Muscle of back (tissue), 13 donors: Measurements from ENCODE around the gene SBK1. TPM values are rescaled to one million over a fixed set of nuclear protein-coding genes. Genes with fewer than 3 reads are reported as not detected.
"Not testable (repeated sequence)": the region's sequence is repeated elsewhere in the genome, so short reads cannot be mapped to it uniquely, and the experiment has no call there.

Experiments
- DNase-seq, 3 donors: peaks; one replicate each; pipeline versions ENCODE4 v3.0.0 to v3.0.0-alpha.2; 2013
- long read RNA-seq, 9 donors: transcript quantifications; one replicate each; lab custom pipeline, GENCODE V29; 2026
- polyA plus RNA-seq, 10 donors: library from polyadenylated mRNA; unstranded; fragments of 120-200 nt; gene quantifications; one replicate each; pipeline ENCODE4 v1.2.1, GENCODE V29; 2013; ENCODE audit not compliant: insufficient read length in 10 of 10

The SBK1 gene
- polyA plus RNA-seq = 10 to 100 TPM in 9 of 10 donors, 1 to 10 TPM in 1; 8.4 to 18.2 (median 14.7) TPM
- long read RNA-seq, donor 1 = 0 reads
- long read RNA-seq, donor 2, full-length matches to known transcripts = 1 of 1 reads
- long read RNA-seq, donor 2, partial matches to known transcripts = 0 of 1 reads
- long read RNA-seq, donor 2, other reads (novel, unspliced or antisense) = 0 of 1 reads
- long read RNA-seq, donor 3 = 0 reads
- long read RNA-seq, donor 4, partial matches to known transcripts = 142 of 142 reads
- long read RNA-seq, donor 4, other reads (novel, unspliced or antisense) = 0 of 142 reads
- long read RNA-seq, donor 5, partial matches to known transcripts = 6 of 6 reads
- long read RNA-seq, donor 5, other reads (novel, unspliced or antisense) = 0 of 6 reads
- long read RNA-seq, donor 6 = 0 reads
- long read RNA-seq, donor 7, full-length matches to known transcripts = 2 of 2 reads
- long read RNA-seq, donor 7, partial matches to known transcripts = 0 of 2 reads
- long read RNA-seq, donor 7, other reads (novel, unspliced or antisense) = 0 of 2 reads
- long read RNA-seq, donor 8 = 0 reads
- long read RNA-seq, donor 9 = 0 reads

DNA sequence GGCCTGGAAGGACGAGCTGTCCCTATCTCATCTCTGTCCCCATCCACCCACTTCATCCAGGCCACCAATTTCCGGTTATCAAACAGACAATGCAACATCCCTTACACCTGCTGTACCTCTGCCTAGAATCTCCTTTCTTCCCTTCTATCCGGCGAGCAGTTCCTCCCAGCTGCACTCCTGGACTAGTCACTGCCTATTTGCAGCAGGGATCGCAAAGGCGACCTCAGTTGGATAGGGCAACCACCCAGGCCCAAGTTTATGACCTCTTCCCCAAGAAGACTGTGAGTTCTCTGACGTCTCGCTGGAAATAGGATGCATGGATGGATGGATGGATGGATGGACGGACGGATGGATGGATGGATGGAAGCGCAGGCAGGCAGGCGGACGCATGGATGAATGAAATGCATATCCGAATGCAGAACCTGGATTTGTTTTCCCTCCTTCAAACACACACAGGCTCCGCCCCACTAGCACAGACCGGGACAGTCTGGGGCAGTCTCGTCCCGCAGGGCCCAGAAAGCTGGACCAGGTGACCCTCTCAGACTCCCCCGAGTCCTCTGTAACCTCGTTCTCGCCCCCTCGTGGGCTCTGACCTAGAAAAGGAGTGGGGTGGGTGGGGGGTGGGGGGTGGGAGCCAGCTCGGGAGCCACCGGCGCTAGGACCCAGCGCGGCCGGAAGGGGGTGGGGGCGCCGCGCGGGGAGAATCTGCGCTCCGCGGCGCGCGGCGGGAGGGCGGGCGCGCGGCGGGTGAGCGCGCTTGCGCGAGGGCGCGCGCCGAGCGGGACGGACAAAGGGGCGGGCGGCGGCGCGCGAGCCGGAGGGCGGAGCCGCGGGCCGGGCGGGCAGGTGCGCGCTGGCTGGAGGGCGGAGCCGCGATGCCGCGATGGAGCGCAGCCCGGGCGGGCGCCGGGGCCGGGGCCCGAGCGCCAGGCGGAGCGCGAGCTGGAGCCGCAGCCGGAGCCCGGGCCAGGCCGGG lies at the start of gene SBK1:
SBK1 (plus strand) TSS at position 875 of the 976 bp plus-strand sequence. CDS start 24,867 bp downstream, outside the sequence.
- peak; percentile 62 to 85 (median 83) for DNase-seq

DNA sequence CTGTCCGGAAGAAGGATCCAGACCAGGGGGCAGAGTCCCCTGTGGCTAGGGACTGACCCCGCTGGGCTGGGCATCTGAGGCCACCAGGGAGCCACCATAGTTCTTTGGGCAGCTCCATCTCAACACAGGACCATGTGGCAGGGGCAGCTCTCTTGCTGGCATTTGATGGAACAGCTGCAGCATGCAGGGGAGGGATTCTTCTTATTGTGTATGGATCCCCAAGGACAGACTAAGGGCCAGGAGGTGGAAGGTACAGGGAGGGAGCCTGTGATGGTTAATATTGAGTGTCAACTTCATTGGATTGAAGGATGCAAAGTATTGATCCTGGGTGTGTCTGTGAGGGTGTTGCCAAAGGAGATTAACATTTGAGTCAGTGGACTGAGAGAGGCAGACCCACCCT lies 42.8 kb upstream of the SBK1 start:
- DNase-seq = not testable (repeated sequence)

DNA sequence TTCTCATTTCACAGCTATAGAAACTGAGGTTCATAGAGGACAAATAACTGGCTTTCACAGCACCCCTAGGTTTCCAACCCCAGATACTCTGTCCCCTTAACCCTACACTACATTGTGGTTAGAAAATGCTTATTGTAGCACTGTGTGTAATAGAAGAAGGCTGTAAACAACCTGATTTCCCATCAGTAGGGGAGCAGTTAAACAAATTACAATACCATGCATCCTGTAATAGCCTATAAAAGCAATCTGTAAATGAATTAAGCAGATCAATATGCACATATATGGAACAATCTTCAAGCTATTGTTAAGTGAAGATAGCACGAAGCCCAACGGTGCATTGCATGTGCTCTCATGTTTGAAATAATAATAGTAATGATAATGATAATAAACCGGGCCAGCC lies 41.3 kb upstream of the SBK1 start:
- DNase-seq = no peak

- DNase-seq = no peak
Measured at GRCh38 chr16:28254158-28254557, 38.2 kb upstream of the SBK1 start.

GRCh38 chr16:28255838-28256237 lies 36.5 kb upstream of the SBK1 start:
- no peak for DNase-seq

DNA sequence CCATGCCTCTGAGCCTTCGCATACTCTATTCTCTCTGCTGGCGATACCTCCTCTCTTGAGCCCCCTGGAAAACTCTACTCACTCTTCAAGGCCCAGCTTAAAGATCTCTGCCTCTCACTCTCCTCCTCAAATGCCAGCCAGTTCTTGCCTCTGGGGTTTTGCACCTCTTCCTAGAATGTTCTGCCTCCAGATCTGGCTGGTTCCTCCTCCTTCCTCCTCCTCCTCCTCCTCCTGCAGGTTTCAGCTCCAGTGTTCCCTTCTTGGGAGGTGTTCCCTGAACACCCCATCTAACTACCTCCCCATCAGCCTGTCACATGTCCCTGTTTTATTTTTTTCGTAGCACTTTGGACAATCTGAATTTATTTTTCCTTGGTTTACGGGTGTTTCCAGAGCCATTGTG lies 35.1 kb upstream of the SBK1 start:
- no peak for DNase-seq

DNA sequence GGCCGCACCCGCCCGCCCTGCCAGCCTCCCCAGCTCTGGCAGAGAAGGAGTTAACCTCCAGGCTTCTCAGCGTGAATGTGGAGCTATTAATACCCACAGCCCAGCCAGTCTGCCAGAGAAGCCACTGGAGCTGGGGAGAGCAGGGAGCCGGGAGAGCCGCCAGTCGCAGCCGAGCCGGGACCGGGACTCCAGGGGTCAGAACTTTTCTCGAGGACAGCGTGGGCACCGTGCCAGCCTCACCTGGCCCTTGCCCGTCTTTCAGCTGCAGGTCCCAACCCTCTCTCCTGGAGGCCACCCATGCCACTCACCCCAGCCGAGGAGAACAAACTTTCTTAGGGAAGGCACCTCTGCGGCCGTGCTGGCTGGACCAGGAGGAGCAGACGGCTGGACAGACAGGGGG lies 33.8 kb upstream of the SBK1 start:
- peak; percentile 31 to 47 (median 34) for DNase-seq

- DNase-seq = no peak
Measured at GRCh38 chr16:28259091-28259780, 33.1 kb upstream of the SBK1 start.

GRCh38 chr16:28259781-28260150 lies 32.6 kb upstream of the SBK1 start:
- DNase-seq = no peak

DNA sequence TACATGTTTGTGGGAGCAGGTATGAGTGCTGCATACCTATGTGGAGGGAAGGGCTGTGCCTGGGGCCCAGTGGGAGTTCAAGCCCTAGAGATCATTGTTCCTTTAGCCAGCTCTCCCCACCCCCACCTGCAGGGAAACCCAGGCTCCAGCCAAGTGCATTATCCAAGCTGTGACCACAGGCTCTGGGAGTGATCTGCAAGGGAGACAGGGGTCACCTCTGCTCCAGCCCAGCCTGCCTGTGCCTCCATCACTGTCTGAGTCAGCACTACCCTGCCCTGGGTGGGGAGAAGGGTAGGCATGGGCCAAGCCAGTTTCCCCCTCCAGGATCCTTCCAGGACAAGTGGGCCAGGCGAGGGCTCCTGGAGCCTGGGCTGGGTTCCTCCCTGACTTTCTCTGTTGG lies 32.1 kb upstream of the SBK1 start:
- no peak for DNase-seq

GRCh38 chr16:28261942-28262341 lies 30.4 kb upstream of the SBK1 start:
- peak; percentile 31 to 58 (median 46) for DNase-seq

GRCh38 chr16:28263305-28263704 lies 29.0 kb upstream of the SBK1 start:
- DNase-seq = no peak

- no peak for DNase-seq
Measured at GRCh38 chr16:28264656-28265055, 27.7 kb upstream of the SBK1 start.

DNA sequence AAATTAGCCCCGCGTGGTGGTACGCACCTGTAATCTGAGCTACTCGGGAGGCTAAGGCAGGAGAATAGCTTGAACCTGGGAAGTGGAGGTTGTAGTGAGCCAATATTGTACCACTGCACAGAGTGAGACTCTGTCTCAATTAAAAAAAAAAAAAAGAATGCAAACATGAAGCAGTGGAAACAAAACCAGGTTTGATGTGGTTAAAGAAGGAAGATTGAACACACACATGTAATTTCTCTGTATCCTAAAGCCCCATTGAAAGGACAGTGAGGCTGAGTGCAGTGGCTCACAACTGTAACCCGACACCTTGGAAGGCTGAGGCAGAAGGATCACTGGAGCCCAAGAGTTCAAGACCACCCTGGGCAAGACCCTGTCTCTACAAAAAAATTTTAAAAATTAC lies 26.5 kb upstream of the SBK1 start:
- DNase-seq = no peak

GRCh38 chr16:28267356-28267755 lies 25.0 kb upstream of the SBK1 start:
- DNase-seq = no peak

DNA sequence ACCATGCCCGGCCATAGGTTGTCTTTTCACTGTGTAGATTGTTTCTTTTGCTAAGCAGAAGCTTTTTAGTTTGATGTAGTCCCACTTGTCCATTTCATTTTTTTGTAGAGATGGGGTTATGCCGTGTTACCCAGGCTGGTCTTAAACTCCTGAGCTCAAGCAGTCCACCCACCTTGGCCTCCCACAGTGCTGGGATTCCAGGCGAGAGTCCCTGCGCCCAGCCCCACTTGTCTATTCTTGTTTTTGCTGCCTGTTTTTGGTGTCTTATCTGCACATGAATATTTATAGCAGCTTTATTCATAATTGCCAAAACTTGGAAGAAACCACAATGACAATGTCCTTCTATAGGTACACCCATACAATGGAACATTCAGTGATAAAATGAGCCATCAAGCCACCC lies 18.8 kb upstream of the SBK1 start:
- no peak for DNase-seq

- no peak for DNase-seq
Measured at GRCh38 chr16:28274676-28275075, 17.6 kb upstream of the SBK1 start.

GRCh38 chr16:28276301-28276700 lies 16.0 kb upstream of the SBK1 start:
- DNase-seq = no peak

DNA sequence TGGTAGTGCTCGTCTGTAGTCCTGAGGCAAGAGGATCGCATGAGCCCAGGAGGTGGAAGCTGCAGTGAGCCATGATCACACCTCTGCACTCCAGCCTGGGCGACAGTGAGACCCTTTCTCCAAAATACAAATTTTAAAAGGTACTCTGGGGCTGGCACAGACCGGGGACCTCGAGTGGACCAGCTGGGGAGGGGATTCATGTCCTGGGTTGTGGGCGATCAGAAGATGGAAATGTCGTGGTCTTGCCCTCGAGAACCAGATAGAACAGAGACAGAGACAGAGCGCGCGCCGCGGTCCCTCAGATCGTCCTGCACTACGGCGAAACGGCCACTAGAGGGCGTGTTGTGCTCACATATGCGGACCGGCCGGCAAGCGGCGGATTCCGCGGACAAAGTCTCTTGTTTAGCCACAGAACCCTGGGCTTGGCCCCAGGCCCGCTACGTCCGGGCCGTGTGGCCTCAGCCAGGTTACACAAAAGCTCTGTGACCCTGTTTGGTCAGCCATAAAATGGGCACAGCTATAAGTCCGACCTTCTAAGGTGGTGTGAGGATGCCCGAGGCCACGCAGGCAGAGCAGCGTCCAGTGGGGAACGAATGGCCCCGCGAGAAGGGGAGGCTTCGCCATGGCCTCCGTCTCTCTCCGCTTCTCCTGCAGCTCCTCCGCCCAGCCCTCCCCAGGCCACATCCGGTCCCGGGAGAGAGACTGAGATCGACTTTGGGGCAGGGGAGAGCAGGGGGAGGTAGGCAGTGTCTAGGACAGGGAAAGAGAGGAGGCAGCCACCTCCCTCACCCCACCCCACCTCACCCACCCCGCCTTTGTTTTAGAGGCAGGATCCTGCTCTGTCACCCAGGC lies 14.6 kb upstream of the SBK1 start:
- DNase-seq = peak; percentile 54 to 90 (median 88)

DNA sequence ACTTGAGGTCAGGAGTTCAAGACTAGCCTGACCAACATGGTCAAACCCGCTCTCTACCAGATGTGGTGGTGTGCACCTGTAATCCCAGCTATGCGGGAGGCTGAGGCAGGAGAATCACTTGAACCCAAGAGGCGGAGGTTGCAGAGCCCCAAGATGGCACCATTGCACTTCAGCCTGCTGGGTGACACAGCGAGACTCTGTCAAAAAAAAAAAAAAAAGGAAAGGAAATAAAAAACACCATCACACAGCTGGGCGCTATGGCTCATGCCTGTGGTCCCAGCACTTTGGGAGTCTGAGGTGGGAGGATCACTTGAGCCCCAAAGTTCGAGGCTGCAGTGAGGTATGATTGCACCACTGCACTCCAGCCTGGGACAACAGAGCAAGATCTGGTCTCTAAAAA lies 13.3 kb upstream of the SBK1 start:
- DNase-seq = no peak
